HepG2 (cell line): ENCODE data around the gene WDR83. TPM values are rescaled to one million over a fixed set of nuclear protein-coding genes. Genes with fewer than 3 reads are reported as not detected.
A peak's percentile ranks its signal among the peaks of the same experiment; 100 is the strongest.

Source experiments
- EP300 ChIP-seq, 3 experiments: sonication (generic) in 1 of 3; formaldehyde crosslinking in 1 of 3; IDR thresholded peaks; 2 replicates each; pipeline versions ENCODE4 v1.5.1 to v1.6.1; 2011 to 2020; ENCODE audit warnings: low read depth in 2 of 3, low read length in 2 of 3, borderline replicate concordance in 1 of 3, improper control_type of control experiment in 1 of 3, mild to moderate bottlenecking in 1 of 3, missing genetic modification reagents in 1 of 3, moderate library complexity in 1 of 3
- NBN ChIP-seq: fragments of 450-650 bp; conservative IDR thresholded peaks from 2 replicates; pipeline ENCODE4 v1.6.1; 2017
- POLR2A ChIP-seq, 2 experiments: IDR thresholded peaks; 2 replicates each; pipeline ENCODE4 v1.6.1; 2011; ENCODE audit warnings: low read depth in 2 of 2, low read length in 2 of 2, mild to moderate bottlenecking in 1 of 2, moderate library complexity in 1 of 2; ENCODE audit not compliant: insufficient read depth in 1 of 2
- SP2 ChIP-seq: sonication (generic); formaldehyde crosslinking; IDR thresholded peaks from 2 replicates; pipeline ENCODE4 v1.5.1; 2020; ENCODE audit warnings: mild to moderate bottlenecking, missing genetic modification reagents
- ZBTB40 ChIP-seq, 2 experiments: fragments of 450-650 bp in 1 of 2; sonication (generic) in 1 of 2; formaldehyde crosslinking in 1 of 2; IDR thresholded peaks; 2 replicates each; pipeline versions ENCODE4 v1.6.1 to v1.8.0; 2016 to 2022; ENCODE audit warnings: antibody characterized with exemption in 1 of 2, mild to moderate bottlenecking in 1 of 2, missing genetic modification reagents in 1 of 2
- polyA plus RNA-seq, 8 experiments: library from polyadenylated mRNA; depleted of rRNA in 3 of 8; stranded (reverse) in 7 of 8; unstranded in 1 of 8; fragments of >200 nt; fragmentation: Illumina TruSeq in 4 of 8; extraction: Trizol in 4 of 8; gene quantifications; 2 replicates each; pipeline versions ENCODE4 v1.2.1 to v1.2.3, GENCODE V29; 2011 to 2016; ENCODE audit warnings: low read depth in 4 of 8, missing spikeins in 1 of 8, mixed read lengths in 1 of 8; ENCODE audit not compliant: insufficient read depth in 1 of 8
- total RNA-seq, 5 experiments: library from RNA; depleted of rRNA; stranded (reverse); fragments of >200 nt; fragmentation: Illumina TruSeq; extraction: Trizol; gene quantifications; 2 replicates each; pipeline ENCODE4 v1.2.3, GENCODE V29; 2016; ENCODE audit warnings: low read depth in 1 of 5
- TF ChIP-seq, protein P1 (sequence below): sonication (generic); formaldehyde crosslinking; IDR thresholded peaks from 2 replicates; pipeline ENCODE4 v1.5.0; 2020; ENCODE audit warnings: mild to moderate bottlenecking, low read depth, missing genetic modification reagents, borderline replicate concordance
- TF ChIP-seq, protein P2 (sequence below): sonication (generic); formaldehyde crosslinking; IDR thresholded peaks from 2 replicates; pipeline ENCODE4 v1.5.0; 2020; ENCODE audit warnings: missing genetic modification reagents, mild to moderate bottlenecking, borderline replicate concordance
- TF ChIP-seq, protein P3 (sequence below): sonication (generic); formaldehyde crosslinking; IDR thresholded peaks from 2 replicates; pipeline ENCODE4 v1.9.0; 2021; ENCODE audit warnings: missing genetic modification reagents, borderline replicate concordance

Gene WDR83
- total and polyA plus RNA-seq, 2 of the 13 experiments (the other 11 are each of a cell fraction or from before 2014, with no cell fraction given): 4.5 to 10.7 TPM

DNA sequence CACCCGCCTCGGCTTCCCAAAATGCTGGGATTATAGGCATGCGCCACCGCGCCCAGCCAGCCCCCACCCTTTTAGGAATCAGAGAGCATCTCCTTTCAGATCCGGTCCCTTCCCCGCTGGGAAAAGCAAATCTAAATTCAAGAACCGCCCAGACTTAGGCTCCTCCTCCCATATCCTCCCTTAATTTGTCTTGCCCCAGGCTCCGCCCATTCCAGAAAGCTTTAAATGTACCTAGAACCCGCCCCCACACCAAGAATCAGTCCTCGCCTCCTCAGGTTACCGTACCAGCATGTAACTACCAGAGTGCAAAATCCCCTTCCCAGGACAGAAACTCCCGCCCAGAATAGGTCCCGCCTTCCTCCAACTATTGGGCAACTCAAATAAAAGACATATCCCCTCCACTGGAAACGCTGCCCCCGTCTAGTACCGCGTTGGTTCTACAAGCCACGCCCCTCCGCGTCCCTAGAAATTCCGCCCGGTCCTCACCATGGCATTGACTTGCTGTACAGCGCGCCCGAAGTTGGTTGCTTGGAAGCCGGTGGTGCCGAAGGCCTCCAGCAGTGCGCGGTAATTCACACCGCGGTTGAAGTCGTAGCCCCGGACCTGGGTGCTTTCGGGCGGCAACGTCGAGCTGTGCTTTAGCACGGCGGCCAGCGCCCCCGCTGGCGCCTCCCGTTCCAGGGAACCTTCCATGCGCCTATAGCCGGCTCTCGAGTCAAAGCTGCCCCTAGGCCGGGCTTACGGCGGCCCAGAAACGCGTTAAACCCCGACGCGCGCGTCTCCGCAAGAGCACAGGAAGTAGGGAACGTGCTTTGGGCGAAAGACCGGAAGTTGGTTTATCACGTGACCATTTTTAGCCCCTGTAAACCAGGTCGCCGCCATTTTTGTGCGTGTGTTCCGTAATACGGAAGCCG, 14.7 kb downstream of the WDR83 start, which contains the start of gene DHPS (continued):
- TF ChIP-seq ZBTB40 (IDR thresholded peaks at IDR 0.05) (peak; percentile 68), ZBTB40 (CRISPR knock-in tag; IDR thresholded peaks at IDR 0.05) (peak; percentile 75; the same call in 1 of the 2 replicates), EP300 (IDR thresholded peaks at IDR 0.05; ENCODE audit: low read depth in 2 of 2, low read length in 2 of 2) (0 out of 4 replicates have a peak, but pooled peaks of 1 of the 2 experiments have one; percentile 22), EP300 (CRISPR knock-in tag; IDR thresholded peaks at IDR 0.05; ENCODE audit: borderline replicate concordance) (no peak), POLR2A (IDR thresholded peaks at IDR 0.05; ENCODE audit: insufficient read depth in 1 of 2, low read depth in 2 of 2, low read length in 2 of 2) (peak; percentile 72 to 96), SP2 (0 out of 2 replicates have a peak, but pooled peaks have one; percentile 62), NBN (no peak)
- TF ChIP-seq, protein P1, sequence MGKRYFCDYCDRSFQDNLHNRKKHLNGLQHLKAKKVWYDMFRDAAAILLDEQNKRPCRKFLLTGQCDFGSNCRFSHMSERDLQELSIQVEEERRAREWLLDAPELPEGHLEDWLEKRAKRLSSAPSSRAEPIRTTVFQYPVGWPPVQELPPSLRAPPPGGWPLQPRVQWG (CRISPR knock-in tag): no peak
- TF ChIP-seq, protein P2, sequence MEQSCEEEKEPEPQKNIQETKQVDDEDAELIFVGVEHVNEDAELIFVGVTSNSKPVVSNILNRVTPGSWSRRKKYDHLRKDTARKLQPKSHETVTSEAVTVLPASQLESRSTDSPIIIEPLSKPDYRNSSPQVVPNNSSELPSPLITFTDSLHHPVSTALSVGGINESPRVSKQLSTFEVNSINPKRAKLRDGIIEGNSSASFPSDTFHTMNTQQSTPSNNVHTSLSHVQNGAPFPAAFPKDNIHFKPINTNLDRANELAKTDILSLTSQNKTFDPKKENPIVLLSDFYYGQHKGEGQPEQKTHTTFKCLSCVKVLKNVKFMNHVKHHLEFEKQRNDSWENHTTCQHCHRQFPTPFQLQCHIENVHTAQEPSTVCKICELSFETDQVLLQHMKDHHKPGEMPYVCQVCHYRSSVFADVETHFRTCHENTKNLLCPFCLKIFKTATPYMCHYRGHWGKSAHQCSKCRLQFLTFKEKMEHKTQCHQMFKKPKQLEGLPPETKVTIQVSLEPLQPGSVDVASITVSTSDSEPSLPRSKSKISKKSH (CRISPR knock-in tag): peak; percentile 71; the same call in 1 of the 2 replicates
- TF ChIP-seq, protein P3, sequence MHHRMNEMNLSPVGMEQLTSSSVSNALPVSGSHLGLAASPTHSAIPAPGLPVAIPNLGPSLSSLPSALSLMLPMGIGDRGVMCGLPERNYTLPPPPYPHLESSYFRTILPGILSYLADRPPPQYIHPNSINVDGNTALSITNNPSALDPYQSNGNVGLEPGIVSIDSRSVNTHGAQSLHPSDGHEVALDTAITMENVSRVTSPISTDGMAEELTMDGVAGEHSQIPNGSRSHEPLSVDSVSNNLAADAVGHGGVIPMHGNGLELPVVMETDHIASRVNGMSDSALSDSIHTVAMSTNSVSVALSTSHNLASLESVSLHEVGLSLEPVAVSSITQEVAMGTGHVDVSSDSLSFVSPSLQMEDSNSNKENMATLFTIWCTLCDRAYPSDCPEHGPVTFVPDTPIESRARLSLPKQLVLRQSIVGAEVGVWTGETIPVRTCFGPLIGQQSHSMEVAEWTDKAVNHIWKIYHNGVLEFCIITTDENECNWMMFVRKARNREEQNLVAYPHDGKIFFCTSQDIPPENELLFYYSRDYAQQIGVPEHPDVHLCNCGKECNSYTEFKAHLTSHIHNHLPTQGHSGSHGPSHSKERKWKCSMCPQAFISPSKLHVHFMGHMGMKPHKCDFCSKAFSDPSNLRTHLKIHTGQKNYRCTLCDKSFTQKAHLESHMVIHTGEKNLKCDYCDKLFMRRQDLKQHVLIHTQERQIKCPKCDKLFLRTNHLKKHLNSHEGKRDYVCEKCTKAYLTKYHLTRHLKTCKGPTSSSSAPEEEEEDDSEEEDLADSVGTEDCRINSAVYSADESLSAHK: no peak
